DND-41 (cell line): Measurements from ENCODE around the gene HYDIN.
"Not testable (repeated sequence)": the region's sequence is repeated elsewhere in the genome, so short reads cannot be mapped to it uniquely, and the experiment has no call there.

Experiments
- ATAC-seq: fragments of 200-7000 bp; cut with Tn5 transposase; 3 replicates; pipeline ENCODE4 v1.9.1; 2021; ENCODE audit warnings: low read depth; ENCODE audit not compliant: insufficient read depth
- DNase-seq: peaks from one replicate; pipeline ENCODE4 v3.0.0-alpha.2; 2020
- H2AFZ ChIP-seq: 2 replicates; pipeline ENCODE4 v1.6.0; 2012; ENCODE audit warnings: low read depth, low read length
- H3K27ac ChIP-seq: 2 replicates; pipeline ENCODE4 v1.5.1; 2012; ENCODE audit warnings: low read length, inconsistent platforms
- H3K27me3 ChIP-seq: fragments of 200-600 bp; sonication (generic); 2 replicates; pipeline ENCODE4 v1.6.0; 2012; ENCODE audit warnings: low read length, mild to moderate bottlenecking, inconsistent platforms; ENCODE audit not compliant: insufficient read depth, poor library complexity
- H3K36me3 ChIP-seq: 2 replicates; pipeline ENCODE4 v1.5.1; 2012; ENCODE audit warnings: low read length, inconsistent platforms; ENCODE audit not compliant: insufficient read depth
- H3K4me1 ChIP-seq: 2 replicates; pipeline ENCODE4 v1.5.1; 2012; ENCODE audit warnings: mild to moderate bottlenecking, low read length; ENCODE audit not compliant: insufficient read depth
- H3K4me2 ChIP-seq: 2 replicates; pipeline ENCODE4 v1.6.0; 2012; ENCODE audit warnings: mild to moderate bottlenecking, moderate library complexity, low read length, inconsistent platforms; ENCODE audit not compliant: insufficient read depth
- H3K4me3 ChIP-seq, 2 experiments: fragments of 200-600 bp in 1 of 2; shearing (Covaris generic) in 1 of 2; 2 replicates each; pipeline ENCODE4 v1.5.1; 2012 to 2016; ENCODE audit warnings: inconsistent platforms in 2 of 2, low read length in 2 of 2, mild to moderate bottlenecking in 2 of 2, low read depth in 1 of 2, moderate library complexity in 1 of 2
- H3K79me2 ChIP-seq: 2 replicates; pipeline ENCODE4 v1.6.0; 2012; ENCODE audit warnings: low read length, inconsistent platforms; ENCODE audit not compliant: insufficient read depth
- H3K9ac ChIP-seq: 2 replicates; pipeline ENCODE4 v1.6.0; 2012; ENCODE audit warnings: low read depth, mild to moderate bottlenecking, inconsistent platforms, low read length, moderate library complexity
- H3K9me3 ChIP-seq: 2 replicates; pipeline ENCODE4 v1.5.1; 2012; ENCODE audit warnings: low read length, moderate library complexity, mild to moderate bottlenecking, inconsistent platforms; ENCODE audit not compliant: insufficient read depth, severe bottlenecking
- H4K20me1 ChIP-seq: 2 replicates; pipeline ENCODE4 v1.6.0; 2012; ENCODE audit warnings: low read length; ENCODE audit not compliant: insufficient read depth
- EZH2 ChIP-seq: IDR thresholded peaks from 3 replicates; pipeline ENCODE4 v1.6.1; 2012; ENCODE audit warnings: borderline replicate concordance, low read depth, mild to moderate bottlenecking, moderate library complexity, low read length, inconsistent platforms; ENCODE audit not compliant: severe bottlenecking
- TF ChIP-seq, protein P1 (sequence below): IDR thresholded peaks from 2 replicates; pipeline ENCODE4 v1.5.1; 2012; ENCODE audit warnings: borderline replicate concordance, low read length, moderate library complexity, mild to moderate bottlenecking; ENCODE audit not compliant: poor library complexity, severe bottlenecking; ENCODE audit errors: extremely low read depth

The HYDIN gene

DNA sequence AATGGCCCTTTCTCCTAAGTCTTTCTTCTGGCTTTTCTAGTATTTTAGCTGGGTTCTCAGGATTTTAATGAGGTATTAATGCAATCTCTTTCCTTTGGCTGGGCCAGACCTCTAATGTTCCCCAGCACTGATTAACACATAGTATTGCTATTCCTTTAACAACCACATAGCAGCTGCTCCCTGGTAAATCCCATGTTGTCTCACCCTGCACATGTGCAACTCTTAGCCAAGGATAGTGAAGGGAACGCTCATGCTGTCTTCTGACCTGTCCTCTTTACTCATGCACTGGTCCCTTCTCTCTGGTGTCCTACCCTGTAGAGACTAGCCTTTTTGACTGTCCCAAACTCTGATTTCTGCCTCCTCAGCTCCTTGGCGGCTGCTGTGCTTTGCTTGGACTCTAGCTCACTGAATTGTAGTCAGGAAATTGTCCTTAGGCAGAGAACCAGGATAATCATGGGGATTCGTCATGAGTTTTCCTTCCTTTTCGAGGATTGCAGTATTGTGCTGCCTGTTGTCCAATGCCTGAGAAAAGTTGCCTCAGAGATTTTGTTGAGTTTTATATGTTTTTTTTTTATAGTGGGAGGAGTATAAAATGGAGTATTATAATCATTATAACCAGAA, 406.9 kb downstream of the HYDIN start:
- H3K9me3 ChIP-seq, H3K4me3 ChIP-seq, ATAC-seq, H3K4me2 ChIP-seq, H4K20me1 ChIP-seq, H3K27me3 ChIP-seq, H2AFZ ChIP-seq, DNase-seq, H3K27ac ChIP-seq, H3K9ac ChIP-seq, H3K4me1 ChIP-seq, H3K79me2 ChIP-seq, H3K36me3 ChIP-seq: not testable (repeated sequence)

DNA sequence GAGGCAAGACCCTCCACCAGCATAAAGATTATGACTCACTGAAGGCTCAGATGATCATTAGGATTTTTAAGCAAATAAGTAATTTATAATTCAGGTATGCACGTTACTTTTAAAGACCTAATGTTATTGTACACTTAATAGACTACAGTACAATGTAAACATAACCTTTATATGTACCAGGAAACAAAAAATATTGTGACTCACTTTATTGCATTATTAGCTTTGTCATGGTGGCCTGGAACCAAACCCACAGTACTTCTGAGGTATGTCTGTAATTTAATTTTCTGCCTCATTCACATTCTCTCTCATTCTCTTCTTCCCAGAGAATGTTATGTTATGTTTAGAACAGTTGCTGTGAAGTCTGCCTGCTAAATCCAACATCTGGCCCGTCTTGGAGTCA, 407.8 kb downstream of the HYDIN start:
- DNase-seq, H3K4me2 ChIP-seq, H3K27ac ChIP-seq, H3K4me3 ChIP-seq, H3K27me3 ChIP-seq, H3K79me2 ChIP-seq, H3K4me1 ChIP-seq, H2AFZ ChIP-seq, H3K36me3 ChIP-seq, H3K9me3 ChIP-seq, H3K9ac ChIP-seq, H4K20me1 ChIP-seq, ATAC-seq: not testable (repeated sequence)

GRCh38 chr16:70818088-70818487, 412.4 kb downstream of the HYDIN start:
- H3K79me2 ChIP-seq, H3K27ac ChIP-seq, DNase-seq, H4K20me1 ChIP-seq, H3K9me3 ChIP-seq, H3K4me1 ChIP-seq, ATAC-seq, H2AFZ ChIP-seq, H3K4me3 ChIP-seq, H3K36me3 ChIP-seq, H3K9ac ChIP-seq, H3K27me3 ChIP-seq, H3K4me2 ChIP-seq: not testable (repeated sequence)

GRCh38 chr16:70809392-70810060, 421.0 kb downstream of the HYDIN start:
- Histone ChIP-seq H3K4me1 (no peaks in the 10 kb centered on the region), H3K9me3 (no peaks in the 10 kb centered on the region), H3K4me3 (no peak overlapping the region), H3K4me2 (no peak overlapping the region), H3K27ac (no peak overlapping the region), H3K79me2 (no peaks in the 10 kb centered on the region), H3K36me3 (no peaks in the 10 kb centered on the region), H3K9ac (no peak overlapping the region), H3K27me3 (peaks cover 9% of the 10 kb centered on the region), H4K20me1 (no peaks in the 10 kb centered on the region), H2AFZ (no peak overlapping the region; the same call in 1 of the 2 replicates)
- DNase-seq: no peak
- no peak for ATAC-seq
- no peak for TF ChIP-seq EZH2
- TF ChIP-seq, protein P1, sequence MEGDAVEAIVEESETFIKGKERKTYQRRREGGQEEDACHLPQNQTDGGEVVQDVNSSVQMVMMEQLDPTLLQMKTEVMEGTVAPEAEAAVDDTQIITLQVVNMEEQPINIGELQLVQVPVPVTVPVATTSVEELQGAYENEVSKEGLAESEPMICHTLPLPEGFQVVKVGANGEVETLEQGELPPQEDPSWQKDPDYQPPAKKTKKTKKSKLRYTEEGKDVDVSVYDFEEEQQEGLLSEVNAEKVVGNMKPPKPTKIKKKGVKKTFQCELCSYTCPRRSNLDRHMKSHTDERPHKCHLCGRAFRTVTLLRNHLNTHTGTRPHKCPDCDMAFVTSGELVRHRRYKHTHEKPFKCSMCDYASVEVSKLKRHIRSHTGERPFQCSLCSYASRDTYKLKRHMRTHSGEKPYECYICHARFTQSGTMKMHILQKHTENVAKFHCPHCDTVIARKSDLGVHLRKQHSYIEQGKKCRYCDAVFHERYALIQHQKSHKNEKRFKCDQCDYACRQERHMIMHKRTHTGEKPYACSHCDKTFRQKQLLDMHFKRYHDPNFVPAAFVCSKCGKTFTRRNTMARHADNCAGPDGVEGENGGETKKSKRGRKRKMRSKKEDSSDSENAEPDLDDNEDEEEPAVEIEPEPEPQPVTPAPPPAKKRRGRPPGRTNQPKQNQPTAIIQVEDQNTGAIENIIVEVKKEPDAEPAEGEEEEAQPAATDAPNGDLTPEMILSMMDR: no peak

DNA sequence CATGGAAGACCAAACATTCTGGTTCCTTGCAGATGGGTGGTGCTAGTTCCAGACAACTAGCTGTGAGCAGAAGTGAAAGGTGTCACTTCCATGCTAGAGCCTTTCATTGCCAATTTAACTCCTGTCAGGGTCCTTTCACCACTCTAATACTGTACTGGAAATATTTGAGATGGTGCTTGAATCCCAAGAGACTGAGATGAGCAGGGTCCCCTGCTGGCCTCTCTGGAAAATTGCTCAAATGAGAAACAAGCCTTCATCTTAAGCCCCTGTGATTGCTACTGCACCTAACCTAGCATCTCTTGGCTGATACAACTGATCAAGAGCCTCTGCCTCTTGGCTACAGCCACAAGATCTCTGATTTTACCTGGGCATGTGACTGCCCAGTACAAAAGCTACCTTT, 422.2 kb downstream of the HYDIN start:
- Histone ChIP-seq H3K9ac (no peak overlapping the region), H3K4me1 (no peaks in the 10 kb centered on the region), H3K79me2 (no peaks in the 10 kb centered on the region), H3K4me3 (no peak overlapping the region), H3K4me2 (no peak overlapping the region), H2AFZ (no peak overlapping the region), H4K20me1 (no peaks in the 10 kb centered on the region), H3K27ac (no peak overlapping the region), H3K27me3 (peaks cover 9% of the 10 kb centered on the region), H3K9me3 (no peaks in the 10 kb centered on the region), H3K36me3 (no peaks in the 10 kb centered on the region)
- DNase-seq (no peak), ATAC-seq (no peak)
- TF ChIP-seq EZH2: no peak
- TF ChIP-seq, protein P1: peak; percentile 27
